Ovary (tissue), 3 donors: ENCODE results near the gene C1S.

Source experiments
- EP300 ChIP-seq: sonication (generic); formaldehyde crosslinking; IDR thresholded peaks from one replicate; pipeline ENCODE4 v1.6.1; 2017; ENCODE audit warnings: antibody characterized with exemption
- TF ChIP-seq, protein P1 (sequence below), 3 donors: fragments of 450-650 bp in 2 of 3; fragments of 200-600 bp in 1 of 3; IDR thresholded peaks; one replicate each; pipeline versions ENCODE4 v1.5.1 to v1.8.0; 2016 to 2022; ENCODE audit warnings: antibody characterized with exemption in 3 of 3, mild to moderate bottlenecking in 1 of 3
- donor health status: DM: no; HTN: no; CAD: no.

DNA sequence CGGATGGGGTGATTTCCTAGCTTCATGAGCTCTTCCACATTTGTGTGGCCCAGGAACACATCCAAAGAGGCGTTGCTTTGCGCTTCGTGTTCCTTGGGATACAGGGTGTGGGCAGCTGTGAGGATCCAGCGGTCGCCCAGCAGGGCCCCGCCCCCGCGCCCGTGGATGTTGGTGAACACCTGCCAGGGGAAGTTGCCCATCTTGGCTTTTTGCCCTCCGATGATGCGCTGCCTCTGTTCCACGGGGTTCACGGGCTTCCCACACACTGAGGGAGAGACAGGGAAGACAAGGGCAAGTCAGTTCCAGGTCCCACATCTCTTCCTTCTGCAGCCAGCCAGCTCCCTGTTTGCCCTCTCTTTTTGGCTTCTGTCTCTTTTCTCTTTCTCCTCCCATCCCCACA is 20.5 kb downstream of the C1S start:
- TF ChIP-seq, protein P1, sequence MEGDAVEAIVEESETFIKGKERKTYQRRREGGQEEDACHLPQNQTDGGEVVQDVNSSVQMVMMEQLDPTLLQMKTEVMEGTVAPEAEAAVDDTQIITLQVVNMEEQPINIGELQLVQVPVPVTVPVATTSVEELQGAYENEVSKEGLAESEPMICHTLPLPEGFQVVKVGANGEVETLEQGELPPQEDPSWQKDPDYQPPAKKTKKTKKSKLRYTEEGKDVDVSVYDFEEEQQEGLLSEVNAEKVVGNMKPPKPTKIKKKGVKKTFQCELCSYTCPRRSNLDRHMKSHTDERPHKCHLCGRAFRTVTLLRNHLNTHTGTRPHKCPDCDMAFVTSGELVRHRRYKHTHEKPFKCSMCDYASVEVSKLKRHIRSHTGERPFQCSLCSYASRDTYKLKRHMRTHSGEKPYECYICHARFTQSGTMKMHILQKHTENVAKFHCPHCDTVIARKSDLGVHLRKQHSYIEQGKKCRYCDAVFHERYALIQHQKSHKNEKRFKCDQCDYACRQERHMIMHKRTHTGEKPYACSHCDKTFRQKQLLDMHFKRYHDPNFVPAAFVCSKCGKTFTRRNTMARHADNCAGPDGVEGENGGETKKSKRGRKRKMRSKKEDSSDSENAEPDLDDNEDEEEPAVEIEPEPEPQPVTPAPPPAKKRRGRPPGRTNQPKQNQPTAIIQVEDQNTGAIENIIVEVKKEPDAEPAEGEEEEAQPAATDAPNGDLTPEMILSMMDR (IDR thresholded peaks at IDR 0.05): no peak
- no peak for TF ChIP-seq EP300
